NOMO-1 treated with dmso at 0.1 percent for 144 hours (cell line): ENCODE data around the gene FCN2.
"Not testable (repeated sequence)": the region's sequence is repeated elsewhere in the genome, so short reads cannot be mapped to it uniquely, and the experiment has no call there.

Source experiments
- DNase-seq: peaks from one replicate; lab custom pipeline; 2025; ENCODE audit not compliant: unreplicated experiment; lab: John Stamatoyannopoulos, UW

Gene FCN2

GRCh38 chr9:134847138-134847537 is 33.5 kb upstream of the FCN2 start:
- DNase-seq = no peak

- no peak for DNase-seq
Observed at GRCh38 chr9:134847752-134848432, 32.7 kb upstream of the FCN2 start.

- no peak for DNase-seq
Observed at GRCh38 chr9:134848504-134848903, 32.1 kb upstream of the FCN2 start.

- DNase-seq = no peak
Observed at GRCh38 chr9:134850611-134851010, 30.0 kb upstream of the FCN2 start.

GRCh38 chr9:134851020-134851419 is 29.6 kb upstream of the FCN2 start:
- no peak for DNase-seq

GRCh38 chr9:134852906-134853654 is 27.5 kb upstream of the FCN2 start:
- no peak for DNase-seq

- no peak for DNase-seq
Observed at GRCh38 chr9:134853893-134854292, 26.7 kb upstream of the FCN2 start.

GRCh38 chr9:134854541-134854981 is 26.0 kb upstream of the FCN2 start:
- DNase-seq = no peak

- no peak for DNase-seq
Observed at GRCh38 chr9:134855231-134855899, 25.2 kb upstream of the FCN2 start.

- no peak for DNase-seq
Observed at GRCh38 chr9:134855900-134856377, 24.7 kb upstream of the FCN2 start.

GRCh38 chr9:134857451-134857850 is 23.2 kb upstream of the FCN2 start:
- DNase-seq = not testable (repeated sequence)

GRCh38 chr9:134858051-134858841 is 22.4 kb upstream of the FCN2 start:
- DNase-seq = no peak

- DNase-seq = no peak
Observed at GRCh38 chr9:134860510-134860909, 20.1 kb upstream of the FCN2 start.

- no peak for DNase-seq
Observed at GRCh38 chr9:134861595-134862334, 18.8 kb upstream of the FCN2 start.

GRCh38 chr9:134863306-134863902 is 17.2 kb upstream of the FCN2 start:
- DNase-seq = no peak

GRCh38 chr9:134863941-134864820 is 16.4 kb upstream of the FCN2 start:
- no peak for DNase-seq

GRCh38 chr9:134864821-134865190 is 15.8 kb upstream of the FCN2 start:
- DNase-seq = no peak

- DNase-seq = no peak
Observed at GRCh38 chr9:134867917-134868750, 12.5 kb upstream of the FCN2 start.
